Activated CD4-positive, alpha-beta T cell treated with anti-CD3 and anti-CD28 coated beads, Interleukin-2, amount 10 ng/mL, durations not matched to agents 7 days and 5 days (primary cell): ENCODE data around the gene MAD1L1. TPM values are rescaled to one million over a fixed set of nuclear protein-coding genes. Genes with fewer than 3 reads are reported as not detected.
"Not testable (repeated sequence)": the region's sequence is repeated elsewhere in the genome, so short reads cannot be mapped to it uniquely, and the experiment has no call there.

Experiments
- CTCF ChIA-PET: fragments of 350-600 bp; sonication (Branson Sonifier 250); formaldehyde crosslinking; loops from one replicate; lab custom pipeline; 2021; ENCODE audit warnings: antibody characterized with exemption; lab: Charles Lee
- POLR2A ChIA-PET: fragments of 350-600 bp; sonication (Branson Sonifier 250); formaldehyde crosslinking; loops from one replicate; lab custom pipeline; 2021; ENCODE audit warnings: antibody characterized with exemption; lab: Charles Lee
- DNase-seq: peaks from one replicate; pipeline ENCODE4 v3.0.0-alpha.2; 2020
- H3K27ac Mint-ChIP-seq: one replicate; pipeline ENCODE4 v1.8.0; 2021; ENCODE audit warnings: mild to moderate bottlenecking, moderate library complexity, mixed read lengths
- H3K27me3 Mint-ChIP-seq: one replicate; pipeline ENCODE4 v1.8.0; 2021; ENCODE audit warnings: mixed read lengths
- H3K36me3 Mint-ChIP-seq: one replicate; pipeline ENCODE4 v1.8.0; 2021; ENCODE audit warnings: low read depth, mixed read lengths
- H3K4me1 Mint-ChIP-seq: one replicate; pipeline ENCODE4 v1.8.0; 2021; ENCODE audit warnings: mixed read lengths
- H3K4me3 Mint-ChIP-seq: one replicate; pipeline ENCODE4 v1.8.0; 2021; ENCODE audit warnings: mild to moderate bottlenecking, moderate library complexity, mixed read lengths
- H3K9me3 Mint-ChIP-seq: one replicate; pipeline ENCODE4 v1.8.0; 2021; ENCODE audit warnings: mixed read lengths
- total RNA-seq, 2 experiments: library from RNA; stranded (reverse); gene quantifications; one replicate each; pipeline ENCODE4 v1.2.3, GENCODE V29; 2021

The MAD1L1 gene
- total RNA-seq, 2 experiments from 2014 or later = 125 to 127 TPM

- no peak overlapping the region for H3K4me3 Mint-ChIP-seq
- DNase-seq = no peak
- H3K4me1 Mint-ChIP-seq = no peaks in the 10 kb centered on the region
- no peaks in the 10 kb centered on the region for H3K9me3 Mint-ChIP-seq
- H3K27ac Mint-ChIP-seq = no peak overlapping the region
- no peaks in the 10 kb centered on the region for H3K27me3 Mint-ChIP-seq
- ChIA-PET CTCF (interaction anchor here (1.0 kb wide), 1 partner anchor 22 kb away, joined by 4 read pairs; no protein-coding TSS in a partner anchor), POLR2A (no interaction called here)
- peaks cover 4% of the 10 kb centered on the region for H3K36me3 Mint-ChIP-seq
Observed at GRCh38 chr7:1842321-1843221, 390.2 kb downstream of the MAD1L1 start.

GRCh38 chr7:1841286-1842021, 391.3 kb downstream of the MAD1L1 start:
- POLR2A ChIA-PET, DNase-seq, H3K27ac Mint-ChIP-seq, H3K4me1 Mint-ChIP-seq, H3K4me3 Mint-ChIP-seq, H3K9me3 Mint-ChIP-seq, H3K27me3 Mint-ChIP-seq: not testable (repeated sequence)
- CTCF ChIA-PET = interaction anchor here (1.0 kb wide), 1 partner anchor 23 kb away, joined by 4 read pairs; no protein-coding TSS in a partner anchor
- peaks cover 11% of the 10 kb centered on the region for H3K36me3 Mint-ChIP-seq

GRCh38 chr7:1840744-1841143, 392.0 kb downstream of the MAD1L1 start:
- H3K4me1 Mint-ChIP-seq, H3K4me3 Mint-ChIP-seq, H3K27ac Mint-ChIP-seq, H3K27me3 Mint-ChIP-seq, H3K9me3 Mint-ChIP-seq, POLR2A ChIA-PET, CTCF ChIA-PET, DNase-seq: not testable (repeated sequence)
- H3K36me3 Mint-ChIP-seq = peaks cover 14% of the 10 kb centered on the region

- H3K36me3 Mint-ChIP-seq = peaks cover 20% of the 10 kb centered on the region
Observed at GRCh38 chr7:1839701-1840100, 393.0 kb downstream of the MAD1L1 start.

GRCh38 chr7:1838911-1839531, 393.7 kb downstream of the MAD1L1 start:
- peaks cover 24% of the 10 kb centered on the region for H3K36me3 Mint-ChIP-seq
- CTCF ChIA-PET, H3K4me1 Mint-ChIP-seq, DNase-seq, H3K4me3 Mint-ChIP-seq, H3K9me3 Mint-ChIP-seq, H3K27me3 Mint-ChIP-seq, H3K27ac Mint-ChIP-seq, POLR2A ChIA-PET: not testable (repeated sequence)

More at GRCh38 chr7:1839701-1840100, 393.0 kb downstream of the MAD1L1 start:
- Mint-ChIP-seq H3K9me3 (peaks cover 3% of the 10 kb centered on the region), H3K27me3 (no peaks in the 10 kb centered on the region), H3K4me1 (no peaks in the 10 kb centered on the region), H3K27ac (no peak overlapping the region), H3K4me3 (no peak overlapping the region)
- ChIA-PET POLR2A (no interaction called here), CTCF (no interaction called here)
- no peak for DNase-seq

GRCh38 chr7:1838544-1838872, 394.2 kb downstream of the MAD1L1 start:
- H3K27ac Mint-ChIP-seq, H3K9me3 Mint-ChIP-seq, CTCF ChIA-PET, H3K27me3 Mint-ChIP-seq, H3K4me3 Mint-ChIP-seq, POLR2A ChIA-PET, DNase-seq, H3K4me1 Mint-ChIP-seq: not testable (repeated sequence)
- H3K36me3 Mint-ChIP-seq = peaks cover 27% of the 10 kb centered on the region

- H3K27me3 Mint-ChIP-seq, H3K4me3 Mint-ChIP-seq, H3K9me3 Mint-ChIP-seq, H3K27ac Mint-ChIP-seq, CTCF ChIA-PET, POLR2A ChIA-PET, DNase-seq, H3K4me1 Mint-ChIP-seq: not testable (repeated sequence)
- H3K36me3 Mint-ChIP-seq = peaks cover 29% of the 10 kb centered on the region
Observed at GRCh38 chr7:1837696-1838543, 394.8 kb downstream of the MAD1L1 start.

GRCh38 chr7:1831933-1832535, 400.7 kb downstream of the MAD1L1 start:
- H3K4me3 Mint-ChIP-seq, H3K27ac Mint-ChIP-seq, H3K27me3 Mint-ChIP-seq, DNase-seq, H3K4me1 Mint-ChIP-seq, CTCF ChIA-PET, POLR2A ChIA-PET: not testable (repeated sequence)
- Mint-ChIP-seq H3K9me3 (peaks cover 22% of the 10 kb centered on the region), H3K36me3 (peaks cover 33% of the 10 kb centered on the region)

- H3K9me3 Mint-ChIP-seq = peaks cover 22% of the 10 kb centered on the region
- H3K4me3 Mint-ChIP-seq, POLR2A ChIA-PET, DNase-seq, H3K27ac Mint-ChIP-seq, H3K27me3 Mint-ChIP-seq, CTCF ChIA-PET, H3K4me1 Mint-ChIP-seq: not testable (repeated sequence)
- peaks cover 31% of the 10 kb centered on the region for H3K36me3 Mint-ChIP-seq
Observed at GRCh38 chr7:1831471-1831870, 401.3 kb downstream of the MAD1L1 start.

- CTCF ChIA-PET, H3K4me3 Mint-ChIP-seq, POLR2A ChIA-PET, H3K27me3 Mint-ChIP-seq, DNase-seq, H3K4me1 Mint-ChIP-seq, H3K27ac Mint-ChIP-seq: not testable (repeated sequence)
- Mint-ChIP-seq H3K9me3 (peaks cover 20% of the 10 kb centered on the region), H3K36me3 (peaks cover 22% of the 10 kb centered on the region)
Observed at GRCh38 chr7:1829668-1830067, 403.1 kb downstream of the MAD1L1 start.

- Mint-ChIP-seq H3K27ac (no peak overlapping the region), H3K4me3 (no peak overlapping the region), H3K27me3 (no peaks in the 10 kb centered on the region), H3K36me3 (peaks cover 19% of the 10 kb centered on the region), H3K9me3 (peaks cover 17% of the 10 kb centered on the region), H3K4me1 (peaks cover 6% of the 10 kb centered on the region)
- POLR2A ChIA-PET = no interaction called here
- CTCF ChIA-PET = no interaction called here
- DNase-seq = no peak
Observed at GRCh38 chr7:1829111-1829510, 403.6 kb downstream of the MAD1L1 start.

GRCh38 chr7:1828170-1828569, 404.6 kb downstream of the MAD1L1 start:
- DNase-seq, CTCF ChIA-PET, POLR2A ChIA-PET, H3K4me1 Mint-ChIP-seq, H3K27me3 Mint-ChIP-seq, H3K27ac Mint-ChIP-seq, H3K4me3 Mint-ChIP-seq: not testable (repeated sequence)
- Mint-ChIP-seq H3K36me3 (peaks cover 13% of the 10 kb centered on the region), H3K9me3 (peaks cover 16% of the 10 kb centered on the region)
